Astrocyte of the spinal cord (primary cell): Measurements from ENCODE around the gene TGFBR3L.
A peak's percentile ranks its signal among the peaks of the same experiment; 100 is the strongest.
"Not testable (repeated sequence)": the region's sequence is repeated elsewhere in the genome, so short reads cannot be mapped to it uniquely, and the experiment has no call there.

Experiments used
- DNase-seq: peaks from one replicate; pipeline ENCODE4 v3.0.0; 2011; ENCODE audit warnings: low read depth, low spot score
- H3K4me3 ChIP-seq: 2 replicates; pipeline ENCODE4 v1.5.1; 2011; ENCODE audit warnings: low read depth, mild to moderate bottlenecking, low read length, moderate library complexity
- in situ Hi-C: cut with HindIII; loops from 2 replicates; pipeline ENCODE4 v1.10.0; 2017; ENCODE audit warnings: low sequenced_read_pairs
- TF ChIP-seq, protein P1 (sequence below): IDR thresholded peaks from 2 replicates; pipeline ENCODE4 v1.5.1; 2012; ENCODE audit warnings: low read depth, mild to moderate bottlenecking, low read length, inconsistent platforms

TGFBR3L gene

DNA sequence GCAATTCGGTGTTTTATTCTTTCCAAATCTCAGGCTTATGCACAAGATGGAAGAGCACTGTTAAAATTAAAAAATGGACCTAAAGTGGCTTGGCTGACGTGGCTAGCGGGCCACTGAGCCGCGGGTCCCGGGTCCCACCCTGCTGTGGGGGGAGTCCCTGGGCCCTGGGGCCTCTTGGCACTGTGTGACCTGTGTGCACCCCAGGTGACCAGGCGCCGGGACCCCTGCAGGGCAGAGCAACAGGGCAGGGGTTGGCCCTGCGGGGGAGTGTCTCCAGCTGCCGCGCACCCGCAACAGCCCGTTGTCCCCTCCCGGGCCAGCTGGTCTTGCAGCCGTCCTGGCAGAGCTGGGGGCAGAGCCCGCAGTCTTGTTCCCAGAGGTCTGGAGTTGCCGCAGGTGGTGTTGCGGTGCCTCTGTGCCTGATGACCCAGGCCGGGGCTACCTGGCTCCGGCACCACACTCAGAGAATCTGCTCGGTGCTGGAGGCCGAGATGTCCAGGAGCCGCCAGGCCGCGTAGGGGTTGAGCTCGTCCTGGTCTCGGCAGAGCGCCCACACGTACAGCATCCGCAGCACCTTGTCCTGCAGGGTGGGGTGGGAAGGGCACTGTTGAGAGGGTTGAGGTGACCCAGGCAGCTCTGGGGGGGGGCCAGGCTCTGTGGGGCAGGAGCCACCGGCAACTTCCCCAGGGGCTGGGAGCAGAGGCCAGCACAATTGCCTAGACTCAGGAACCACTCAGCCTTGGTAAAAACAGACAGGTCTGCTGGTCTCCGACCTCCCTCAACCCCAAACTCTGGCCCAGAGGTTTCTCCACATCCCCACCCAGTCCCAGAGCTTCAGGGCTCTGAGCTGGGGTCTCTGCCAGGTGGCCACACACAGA, 12.3 kb downstream of the TGFBR3L start:
- TF ChIP-seq, protein P1, sequence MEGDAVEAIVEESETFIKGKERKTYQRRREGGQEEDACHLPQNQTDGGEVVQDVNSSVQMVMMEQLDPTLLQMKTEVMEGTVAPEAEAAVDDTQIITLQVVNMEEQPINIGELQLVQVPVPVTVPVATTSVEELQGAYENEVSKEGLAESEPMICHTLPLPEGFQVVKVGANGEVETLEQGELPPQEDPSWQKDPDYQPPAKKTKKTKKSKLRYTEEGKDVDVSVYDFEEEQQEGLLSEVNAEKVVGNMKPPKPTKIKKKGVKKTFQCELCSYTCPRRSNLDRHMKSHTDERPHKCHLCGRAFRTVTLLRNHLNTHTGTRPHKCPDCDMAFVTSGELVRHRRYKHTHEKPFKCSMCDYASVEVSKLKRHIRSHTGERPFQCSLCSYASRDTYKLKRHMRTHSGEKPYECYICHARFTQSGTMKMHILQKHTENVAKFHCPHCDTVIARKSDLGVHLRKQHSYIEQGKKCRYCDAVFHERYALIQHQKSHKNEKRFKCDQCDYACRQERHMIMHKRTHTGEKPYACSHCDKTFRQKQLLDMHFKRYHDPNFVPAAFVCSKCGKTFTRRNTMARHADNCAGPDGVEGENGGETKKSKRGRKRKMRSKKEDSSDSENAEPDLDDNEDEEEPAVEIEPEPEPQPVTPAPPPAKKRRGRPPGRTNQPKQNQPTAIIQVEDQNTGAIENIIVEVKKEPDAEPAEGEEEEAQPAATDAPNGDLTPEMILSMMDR: no peak
- in situ Hi-C loops: no loop called here
- DNase-seq: no peak
- H3K4me3 ChIP-seq: no peak overlapping the region

DNA sequence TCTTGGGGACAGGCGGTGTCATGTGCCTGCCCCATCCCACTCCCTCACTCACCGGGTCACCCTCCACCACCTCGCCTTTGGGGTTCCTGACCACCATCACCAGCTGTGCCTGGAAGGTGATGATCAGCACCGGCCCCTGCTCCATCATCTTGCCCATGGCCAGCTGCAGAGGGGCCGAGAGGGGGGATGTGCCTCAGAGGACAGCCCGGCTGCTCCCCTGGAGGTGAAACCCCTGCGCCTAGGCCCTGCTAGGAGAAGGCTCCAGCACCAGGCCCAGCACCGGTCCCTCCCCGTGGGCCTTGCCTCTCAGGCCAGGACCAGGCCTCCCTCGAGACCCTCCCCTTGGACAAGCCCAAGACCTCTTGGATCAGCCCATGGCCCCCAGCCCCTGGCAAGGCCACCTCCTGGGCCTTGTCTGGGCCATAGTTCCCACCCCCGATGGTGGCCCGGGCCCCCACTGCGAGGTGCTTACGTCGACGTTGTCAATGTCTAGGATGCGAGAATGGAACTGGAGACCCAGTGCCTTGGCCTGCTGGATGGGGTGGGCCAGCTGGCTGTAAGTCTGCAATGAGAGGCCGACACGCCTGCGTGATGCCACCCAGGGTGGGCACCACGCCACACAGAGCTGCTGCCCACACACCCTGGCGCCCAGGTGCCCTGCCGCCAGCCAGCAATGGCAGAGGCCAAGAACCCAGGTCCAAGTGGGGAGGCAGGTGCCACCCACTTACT, 13.1 kb downstream of the TGFBR3L start:
- in situ Hi-C loops: no loop called here
- TF ChIP-seq, protein P1: no peak
- no peak for DNase-seq
- H3K4me3 ChIP-seq: no peak overlapping the region

DNA sequence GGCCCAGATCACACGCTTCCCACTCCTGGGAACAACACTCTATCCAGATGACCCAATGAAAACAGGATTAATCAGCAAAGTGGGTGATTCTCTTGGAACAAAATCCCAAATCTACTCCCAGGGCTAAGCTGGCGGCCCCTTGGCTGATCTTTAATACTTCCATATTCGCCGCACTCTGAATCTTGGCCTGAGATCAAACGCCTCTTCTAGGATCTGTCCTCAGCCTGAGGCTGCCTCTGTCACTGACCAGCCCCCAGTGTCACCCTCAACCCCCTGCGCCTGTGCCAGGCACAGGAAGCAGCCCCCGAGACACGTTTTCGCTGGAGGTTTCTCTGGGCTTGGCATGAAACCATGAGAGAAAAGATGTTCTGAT, 13.7 kb downstream of the TGFBR3L start:
- DNase-seq: no peak
- no peak overlapping the region for H3K4me3 ChIP-seq
- TF ChIP-seq, protein P1: no peak
- in situ Hi-C loops: no loop called here

DNA sequence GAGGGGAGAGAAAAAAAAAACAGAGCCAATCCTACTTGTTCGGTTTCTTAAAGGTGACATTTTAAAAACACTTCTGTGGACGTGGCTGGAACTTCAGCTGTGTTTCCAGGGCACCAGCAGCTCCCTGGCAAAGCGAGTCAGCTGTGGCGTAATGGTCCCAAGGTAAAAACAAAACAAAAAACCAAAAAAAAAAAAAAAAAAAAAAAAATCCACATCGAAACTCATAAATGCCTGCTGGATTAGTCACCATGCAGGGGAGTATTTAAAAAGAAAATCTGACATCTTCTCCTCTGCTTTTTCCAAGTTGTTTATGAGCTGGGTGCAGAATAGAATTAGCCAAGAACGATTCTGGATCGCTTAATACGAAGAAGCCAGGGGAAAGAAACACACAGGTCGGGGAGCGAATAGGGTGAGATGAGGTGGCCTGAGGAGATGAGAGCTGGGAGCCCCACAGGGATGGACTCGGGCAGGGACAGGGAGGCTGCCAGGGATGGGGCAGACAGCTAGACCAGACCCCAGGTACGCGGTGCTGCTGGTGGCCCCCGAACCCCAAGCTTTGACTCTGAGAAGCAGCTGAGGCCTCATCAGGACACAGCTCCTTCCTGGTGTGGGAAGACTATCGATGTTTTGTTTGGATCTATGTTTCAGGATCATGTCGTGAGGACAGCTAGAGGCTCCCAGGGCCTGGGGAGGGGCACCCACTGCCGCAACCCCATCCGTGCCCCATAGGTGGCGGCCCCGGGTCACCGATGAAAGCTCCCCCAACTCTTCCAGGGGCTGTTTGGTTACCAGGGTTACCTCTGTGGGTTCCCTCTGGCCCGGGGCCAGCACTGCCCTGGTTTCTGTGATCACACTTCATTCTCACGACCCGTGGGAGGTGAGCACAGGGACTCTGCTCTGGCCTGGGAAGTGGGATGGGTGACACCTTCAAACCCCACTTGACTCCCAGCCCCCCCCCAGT, 14.4 kb downstream of the TGFBR3L start:
- in situ Hi-C loops: no loop called here
- no peak overlapping the region for H3K4me3 ChIP-seq

DNA sequence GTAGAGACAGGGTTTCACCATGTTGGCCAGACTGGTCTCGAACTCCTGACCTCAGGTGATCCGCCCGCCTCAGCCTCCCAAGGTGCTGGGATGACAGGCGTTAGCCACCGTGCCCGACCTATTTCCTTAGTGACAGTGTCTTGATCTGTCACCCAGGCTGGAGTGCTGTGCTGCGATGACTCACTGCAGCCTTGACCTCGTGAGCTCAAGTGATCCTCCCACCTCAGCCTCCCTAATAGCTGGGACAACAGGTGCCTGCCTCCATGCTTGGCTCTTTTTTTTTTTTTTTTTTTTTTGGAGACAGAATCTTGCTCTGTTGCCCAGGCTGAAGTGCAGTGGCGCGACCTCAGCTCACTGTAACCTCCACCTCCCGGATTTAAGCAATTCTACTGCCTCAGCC, 15.4 kb downstream of the TGFBR3L start:
- in situ Hi-C loops, H3K4me3 ChIP-seq, DNase-seq: not testable (repeated sequence)

More for the DNA sequence above, 14.4 kb downstream of the TGFBR3L start:
- peak; percentile 79 for DNase-seq
- TF ChIP-seq, protein P1: peak; percentile 49

DNA sequence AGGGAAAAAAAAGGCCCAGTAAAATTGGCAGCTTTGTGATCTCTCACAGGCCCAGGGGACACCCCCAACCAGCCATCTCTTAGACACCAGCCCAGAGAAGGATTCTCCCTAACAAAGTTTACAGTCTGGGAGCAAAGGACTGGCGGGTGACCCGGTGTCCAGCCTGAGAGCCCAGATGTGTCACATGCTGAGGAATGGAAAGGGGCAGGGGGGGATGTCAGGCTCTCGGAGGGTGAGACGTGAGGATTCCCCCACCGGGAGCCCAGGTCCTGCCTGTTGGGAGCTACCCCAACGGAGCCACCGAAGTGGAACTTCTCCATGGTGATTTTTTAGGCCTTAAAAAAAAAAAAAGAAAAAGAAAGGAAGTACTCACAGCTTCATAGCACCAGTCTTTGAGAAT, 16.1 kb downstream of the TGFBR3L start:
- TF ChIP-seq, protein P1: no peak
- in situ Hi-C loops: no loop called here
- DNase-seq: no peak
- no peak overlapping the region for H3K4me3 ChIP-seq
